Measurements from ENCODE around the gene NOVA1. TPM values are rescaled to one million over a fixed set of nuclear protein-coding genes. Genes with fewer than 3 reads are reported as not detected.

The NOVA1 gene
- total RNA-seq, 1 donor from 2014 or later, result 1.7 TPM

- TF ChIP-seq CTCF (IDR thresholded peaks at IDR 0.05; ENCODE audit: insufficient read depth, low read length, poor library complexity, severe bottlenecking), result no peak
- Histone ChIP-seq H3K36me3 (ENCODE audit: control insufficient read depth, insufficient read depth, low read length) (no peaks in the 10 kb centered on the region), H3K27me3 (ENCODE audit: control insufficient read depth, insufficient read depth, low read length) (no peaks in the 10 kb centered on the region), H3K4me3 (ENCODE audit: low read depth, low read length) (no peak overlapping the region)
- DNase-seq (ENCODE audit: low read depth), result no peak
Observed at GRCh38 chr14:26621364-26621763, 23.5 kb upstream of the NOVA1 start.

DNA sequence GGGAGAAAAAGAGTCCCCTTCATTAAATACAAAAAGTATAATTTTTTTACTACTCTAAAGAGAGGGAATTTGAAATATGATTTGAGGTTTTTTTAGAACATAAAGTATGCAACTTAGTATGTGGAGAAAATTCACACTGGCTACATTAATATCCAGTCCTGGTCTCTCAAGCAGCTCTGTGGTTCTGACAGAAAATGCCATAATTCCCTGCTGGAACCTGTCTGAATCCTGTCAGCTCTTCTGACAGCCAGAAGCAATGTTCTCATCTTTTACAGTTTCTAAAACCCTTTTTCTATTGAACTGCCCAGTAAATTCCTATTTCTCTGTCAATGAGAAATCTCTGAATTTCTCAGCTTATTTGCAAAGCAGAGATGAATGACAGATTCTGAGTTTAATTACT lies 13.4 kb upstream of the NOVA1 start:
- DNase-seq (ENCODE audit: low read depth), result no peak
- no peaks in the 10 kb centered on the region for H3K27me3 ChIP-seq (ENCODE audit: control insufficient read depth, insufficient read depth, low read length)

GRCh38 chr14:26606729-26607312 lies 9.0 kb upstream of the NOVA1 start:
- H3K36me3 ChIP-seq (ENCODE audit: control insufficient read depth, insufficient read depth, low read length), result no peaks in the 10 kb centered on the region
- no peak for DNase-seq (ENCODE audit: low read depth)
- TF ChIP-seq CTCF (IDR thresholded peaks at IDR 0.05; ENCODE audit: insufficient read depth, low read length, poor library complexity, severe bottlenecking), result no peak

More for the DNA sequence above, 13.4 kb upstream of the NOVA1 start:
- no peak for TF ChIP-seq CTCF (IDR thresholded peaks at IDR 0.05; ENCODE audit: insufficient read depth, low read length, poor library complexity, severe bottlenecking)
- no peaks in the 10 kb centered on the region for H3K36me3 ChIP-seq (ENCODE audit: control insufficient read depth, insufficient read depth, low read length)
- no peak overlapping the region for H3K4me3 ChIP-seq (ENCODE audit: low read depth, low read length)

GRCh38 chr14:26605602-26606001 lies 7.8 kb upstream of the NOVA1 start:
- no peak for TF ChIP-seq CTCF (IDR thresholded peaks at IDR 0.05; ENCODE audit: insufficient read depth, low read length, poor library complexity, severe bottlenecking)
- Histone ChIP-seq H3K27me3 (ENCODE audit: control insufficient read depth, insufficient read depth, low read length) (no peaks in the 10 kb centered on the region), H3K36me3 (ENCODE audit: control insufficient read depth, insufficient read depth, low read length) (no peaks in the 10 kb centered on the region), H3K4me3 (ENCODE audit: low read depth, low read length) (no peak overlapping the region)
- DNase-seq (ENCODE audit: low read depth), result no peak

More at GRCh38 chr14:26606729-26607312, 9.0 kb upstream of the NOVA1 start:
- Histone ChIP-seq H3K27me3 (ENCODE audit: control insufficient read depth, insufficient read depth, low read length) (no peaks in the 10 kb centered on the region), H3K4me3 (ENCODE audit: low read depth, low read length) (no peak overlapping the region)

GRCh38 chr14:26602902-26603301 lies 5.1 kb upstream of the NOVA1 start:
- no peak for DNase-seq (ENCODE audit: low read depth)
- no peak for TF ChIP-seq CTCF (IDR thresholded peaks at IDR 0.05; ENCODE audit: insufficient read depth, low read length, poor library complexity, severe bottlenecking)
- H3K27me3 ChIP-seq (ENCODE audit: control insufficient read depth, insufficient read depth, low read length), result no peaks in the 10 kb centered on the region

DNA sequence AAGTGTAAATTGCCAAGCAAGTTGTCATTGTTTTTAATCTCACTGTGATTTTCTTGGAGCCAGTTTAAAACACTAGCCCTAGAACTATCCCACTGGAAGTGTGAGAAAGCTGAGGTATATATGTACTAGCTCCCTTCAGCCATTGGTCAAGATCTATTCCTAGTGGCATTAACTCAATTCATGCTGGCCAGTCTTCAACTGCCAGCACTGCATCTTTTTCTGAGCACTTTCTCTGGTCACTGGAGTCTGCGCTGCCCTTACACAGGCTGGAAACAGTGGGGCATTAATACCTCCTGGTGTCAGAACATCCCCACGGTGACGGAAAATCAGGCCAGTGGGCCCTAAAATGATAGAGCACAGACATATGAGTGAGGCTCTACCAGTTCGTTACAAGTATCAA lies 4.0 kb upstream of the NOVA1 start:
- TF ChIP-seq CTCF (IDR thresholded peaks at IDR 0.05; ENCODE audit: insufficient read depth, low read length, poor library complexity, severe bottlenecking), result no peak
- Histone ChIP-seq H3K27me3 (ENCODE audit: control insufficient read depth, insufficient read depth, low read length) (no peaks in the 10 kb centered on the region), H3K36me3 (ENCODE audit: control insufficient read depth, insufficient read depth, low read length) (no peaks in the 10 kb centered on the region), H3K4me3 (ENCODE audit: low read depth, low read length) (no peak overlapping the region)
- no peak for DNase-seq (ENCODE audit: low read depth)

More at GRCh38 chr14:26602902-26603301, 5.1 kb upstream of the NOVA1 start:
- no peak overlapping the region for H3K4me3 ChIP-seq (ENCODE audit: low read depth, low read length)
- H3K36me3 ChIP-seq (ENCODE audit: control insufficient read depth, insufficient read depth, low read length), result no peaks in the 10 kb centered on the region
